ENCODE results near the gene TNNT1. TPM values are rescaled to one million over a fixed set of nuclear protein-coding genes. Genes with fewer than 3 reads are reported as not detected.

TNNT1 gene, protein sequence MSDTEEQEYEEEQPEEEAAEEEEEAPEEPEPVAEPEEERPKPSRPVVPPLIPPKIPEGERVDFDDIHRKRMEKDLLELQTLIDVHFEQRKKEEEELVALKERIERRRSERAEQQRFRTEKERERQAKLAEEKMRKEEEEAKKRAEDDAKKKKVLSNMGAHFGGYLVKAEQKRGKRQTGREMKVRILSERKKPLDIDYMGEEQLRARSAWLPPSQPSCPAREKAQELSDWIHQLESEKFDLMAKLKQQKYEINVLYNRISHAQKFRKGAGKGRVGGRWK
- 6.7 and 20.3 TPM in 2 replicates for total RNA-seq

DNA sequence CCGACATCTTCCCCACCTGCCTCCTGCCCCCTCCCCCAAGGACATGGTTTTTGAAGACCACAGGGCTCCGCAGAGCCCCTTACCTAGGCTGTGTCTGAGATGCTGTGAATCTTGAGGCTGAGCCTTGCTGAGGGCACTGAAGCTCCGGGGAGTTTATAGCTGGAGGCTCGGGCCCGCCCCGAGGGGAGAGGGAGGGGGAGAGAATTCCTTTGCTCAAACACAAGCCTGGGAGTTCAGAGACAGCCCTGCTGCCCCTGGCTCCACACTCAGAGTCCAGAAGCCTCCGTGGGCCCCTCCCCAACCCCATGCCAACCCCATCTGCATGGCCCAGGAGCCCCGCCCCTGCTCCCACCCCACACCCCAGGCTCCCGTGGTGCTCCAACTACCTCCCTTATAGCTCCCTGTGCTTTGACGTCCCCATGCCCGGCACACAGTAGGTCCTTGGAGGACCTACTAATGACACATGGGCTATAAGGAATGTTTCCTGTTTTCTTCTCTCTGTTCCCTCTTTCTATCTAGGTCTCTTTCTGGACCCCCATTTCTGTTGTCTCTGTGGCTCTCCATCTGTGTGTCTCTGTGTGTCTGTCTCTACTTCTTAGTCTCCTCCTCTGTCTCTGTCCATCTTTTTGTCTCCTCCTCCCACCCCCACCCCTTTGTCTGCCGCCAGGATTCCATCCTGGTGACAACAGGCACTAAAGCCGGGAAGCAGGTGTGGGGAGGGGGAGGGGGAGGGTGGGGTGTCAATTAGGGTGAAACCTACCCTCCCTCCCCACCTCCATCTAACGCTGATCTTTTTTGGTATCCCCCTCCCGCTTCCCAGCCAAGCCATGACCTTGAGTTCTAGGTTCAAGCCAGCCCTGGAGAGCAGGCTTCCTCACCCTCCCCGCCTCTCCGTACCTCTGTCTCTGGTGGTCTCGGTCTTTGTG is at the start of gene TNNT1:
TNNT1 (minus strand) TSS at position 129 of the 926 bp plus-strand sequence. CDS start 2,049 bp downstream, outside the sequence.

DNA sequence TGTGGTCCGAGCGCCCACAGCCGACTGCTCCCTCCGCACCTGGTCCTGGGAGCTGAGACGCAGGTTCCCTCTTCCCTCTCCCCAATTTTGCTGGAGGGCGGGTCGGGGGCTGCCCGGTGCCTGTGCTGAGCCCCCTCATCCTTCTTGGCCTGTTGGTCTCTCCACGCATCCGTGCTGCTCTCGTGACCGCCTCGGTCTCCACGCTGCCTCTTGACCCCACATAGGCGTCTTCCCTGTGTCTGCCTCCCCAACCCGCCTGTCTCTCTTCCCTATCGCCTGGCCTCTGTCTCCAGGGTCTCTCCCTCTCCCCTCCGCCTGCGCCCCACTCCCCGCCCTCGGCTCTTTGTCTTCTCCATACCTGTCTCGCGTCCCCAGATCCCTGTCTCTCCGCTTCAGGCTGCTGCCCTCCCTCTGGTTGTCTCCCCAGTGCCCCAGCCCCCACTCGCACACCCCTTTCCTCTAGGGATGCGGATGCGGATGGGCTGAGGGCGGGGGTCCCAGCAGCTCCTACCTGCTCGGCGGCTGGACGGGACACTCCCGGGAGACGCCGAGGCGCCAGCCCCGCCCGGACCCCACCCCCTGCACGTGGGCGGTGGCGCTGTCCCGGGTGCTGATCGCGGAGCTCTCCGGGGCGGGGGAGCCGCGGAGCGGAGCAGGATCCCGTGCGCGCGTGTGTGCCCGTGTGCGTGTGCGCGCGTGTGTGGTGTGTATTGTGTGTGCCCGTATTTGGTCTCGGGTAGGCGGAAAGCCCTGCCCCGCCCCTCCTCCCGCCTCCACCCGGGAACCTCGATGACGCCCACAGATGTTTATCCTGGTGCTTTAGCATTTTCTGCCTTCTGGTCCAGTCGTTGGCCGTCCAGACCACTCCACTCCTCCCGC is 30.8 kb upstream of the TNNT1 start, which contains the start of gene SYT5:
SYT5 (minus strand) TSS at position 684 of the 879 bp plus-strand sequence. CDS start 1,248 bp downstream, outside the sequence.

DNA sequence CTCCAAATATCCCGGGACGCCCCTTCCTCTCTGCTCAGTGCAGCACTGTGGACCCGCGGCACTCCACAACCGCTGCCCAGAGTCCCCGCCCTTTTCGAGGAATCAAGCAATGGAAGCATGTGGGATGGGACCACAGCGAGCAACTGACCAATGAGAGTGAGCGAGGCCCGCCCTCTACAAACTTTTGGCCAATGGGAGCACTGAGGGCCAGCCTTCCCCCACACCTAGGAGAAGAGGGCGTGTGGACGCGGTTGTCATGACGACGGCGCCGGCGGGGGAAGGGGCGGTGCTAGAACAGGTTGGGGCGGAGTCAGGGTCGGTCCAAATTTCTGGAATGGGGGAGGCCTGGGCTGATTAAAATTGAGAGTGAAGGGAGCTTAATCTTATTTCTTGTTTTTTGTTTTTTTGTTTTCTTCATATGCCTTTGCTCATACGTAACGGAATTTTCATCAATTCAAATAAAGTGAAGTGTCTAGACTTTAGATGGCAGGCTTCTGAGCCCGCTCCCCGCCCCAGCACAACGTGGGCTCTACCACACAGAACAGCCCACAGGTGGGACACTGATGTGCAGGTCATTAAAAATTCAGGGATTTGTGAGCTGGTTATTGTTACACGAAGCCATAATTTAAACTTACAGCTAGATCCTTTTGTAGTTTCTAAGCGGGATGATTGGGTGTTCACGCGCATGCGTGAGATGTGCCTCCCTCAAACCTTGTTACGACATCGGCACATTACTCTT is 17.7 kb upstream of the TNNT1 start, which contains the start of gene DNAAF3:
DNAAF3 (minus strand) TSS at position 84 of the 739 bp plus-strand sequence. CDS start 200 bp downstream, outside the sequence.

DNA sequence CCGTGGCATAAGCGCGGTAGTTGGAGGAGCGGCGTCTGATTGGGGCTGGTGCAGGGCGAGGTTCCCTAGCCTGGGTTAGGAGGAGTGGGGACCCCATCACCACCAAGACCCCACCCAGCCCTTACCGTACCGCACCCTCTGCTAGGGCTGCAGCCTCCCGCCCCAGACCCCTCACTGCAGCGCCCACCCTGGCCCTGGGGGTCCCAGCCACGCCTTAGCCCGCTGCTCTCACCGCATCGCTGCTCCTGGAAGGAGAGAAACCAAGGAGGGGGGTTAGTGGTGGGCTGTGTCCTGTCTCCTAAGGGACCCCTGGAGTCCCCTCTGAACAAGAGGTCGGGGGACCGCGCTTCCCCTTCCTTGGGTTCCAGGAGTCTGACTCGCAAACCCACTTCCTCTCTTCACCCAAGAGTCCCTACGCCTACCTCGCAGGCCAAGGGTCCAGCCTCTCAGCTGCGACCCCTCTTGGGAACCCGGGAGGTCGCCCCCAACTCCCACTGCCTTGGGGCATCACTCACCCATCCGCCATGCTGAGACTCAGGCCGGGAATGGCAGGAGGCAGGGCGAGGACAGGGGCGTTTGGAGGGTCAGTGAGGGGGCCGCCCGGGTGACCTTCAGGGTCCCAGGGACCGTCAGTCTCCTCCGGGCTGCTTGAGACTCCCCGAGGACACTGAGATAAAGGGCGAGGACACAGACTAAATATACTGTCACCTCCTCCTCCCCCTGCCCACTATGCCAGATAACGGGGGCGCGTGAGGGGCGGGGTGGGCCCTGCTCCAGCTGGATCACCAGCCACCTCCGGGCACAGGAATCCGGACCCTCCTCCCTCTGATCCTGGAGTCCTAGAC is 8.3 kb upstream of the TNNT1 start, which contains the start of gene TNNI3:
TNNI3 (minus strand) TSS at position 669 of the 845 bp plus-strand sequence; CDS start at position 526, 143 bp downstream.

DNA sequence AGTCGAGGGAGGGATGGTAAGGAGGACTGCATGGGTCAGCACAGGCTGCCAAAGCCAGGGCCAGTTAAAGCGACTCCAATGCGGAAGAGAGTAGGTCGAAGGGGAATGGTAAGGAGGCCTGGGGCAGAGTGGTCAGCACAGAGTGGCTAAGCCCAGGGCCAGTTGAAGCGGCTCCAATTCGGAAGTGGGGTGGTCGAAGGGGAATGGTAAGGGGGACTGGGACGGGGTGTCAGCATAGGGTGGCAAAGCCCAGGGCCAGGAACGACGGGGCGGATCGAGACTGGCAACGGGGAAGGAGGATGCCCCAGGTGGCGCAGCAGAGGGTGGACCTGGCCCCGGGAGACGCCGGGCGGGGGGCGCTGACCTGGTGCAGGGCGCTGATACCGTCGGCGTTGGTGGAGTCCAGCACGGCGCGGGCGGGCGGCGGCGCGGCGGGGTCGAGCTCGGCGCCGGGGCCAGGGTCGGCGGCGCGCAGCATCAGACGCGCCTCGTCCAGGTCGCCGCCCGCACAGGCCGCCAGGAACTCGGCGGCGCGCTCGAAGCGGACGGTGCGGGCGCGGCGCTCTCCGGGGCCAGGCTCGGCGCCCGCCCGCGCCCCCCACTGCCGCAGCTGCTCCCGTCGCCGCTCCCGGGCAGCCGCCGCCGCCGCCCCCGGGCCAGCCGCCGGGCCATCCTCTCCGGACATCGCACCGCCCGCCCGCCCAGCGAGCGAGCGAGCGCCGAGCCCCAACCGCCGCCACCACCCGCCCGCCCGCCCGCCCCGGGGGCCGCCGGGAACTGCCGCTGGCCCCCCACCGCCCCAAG is 31.9 kb downstream of the TNNT1 start, which contains the start of gene PPP1R12C:
PPP1R12C (minus strand) TSS at position 779 of the 804 bp plus-strand sequence; CDS start at position 685, 94 bp downstream.

Other genes starting within 250 kb of the TNNT1 start
- gene NCR1, start 243.1 kb downstream of the TNNT1 start, total RNA-seq = not detected in 2 replicates
- not detected in 2 replicates for gene NLRP7, start 201.7 kb downstream of the TNNT1 start, total RNA-seq
- gene NLRP2, start 182.8 kb downstream of the TNNT1 start, total RNA-seq = 1.9 TPM in 1 of 2 replicates, not detected in the other
- gene GP6, start 110.9 kb downstream of the TNNT1 start, total RNA-seq = not detected in 2 replicates
- gene RDH13, start 86.1 kb downstream of the TNNT1 start, total RNA-seq = 9.2 and 16.6 TPM in 2 replicates
- gene EPS8L1, start 73.3 kb downstream of the TNNT1 start, total RNA-seq = 0.64 and 6.5 TPM in 2 replicates
- 45.6 and 47.1 TPM in 2 replicates for gene PPP1R12C, start 31.6 kb downstream of the TNNT1 start, total RNA-seq
- gene TNNI3, start 8.5 kb upstream of the TNNT1 start, total RNA-seq = not detected in 2 replicates
- gene DNAAF3, start 17.4 kb upstream of the TNNT1 start, total RNA-seq = 1.0 TPM in 1 of 2 replicates, not detected in the other
- 0.08 and 0.26 TPM in 2 replicates for gene SYT5, start 31.1 kb upstream of the TNNT1 start, total RNA-seq
- gene PTPRH, start 60.3 kb upstream of the TNNT1 start, total RNA-seq = 3.9 and 6.6 TPM in 2 replicates
- gene TMEM86B, start 79.6 kb upstream of the TNNT1 start, total RNA-seq = 0.56 and 1.8 TPM in 2 replicates
- gene PPP6R1, start 109.8 kb upstream of the TNNT1 start, total RNA-seq = 34.1 and 42.2 TPM in 2 replicates
- 50.1 and 59.6 TPM in 2 replicates for gene HSPBP1, start 130.9 kb upstream of the TNNT1 start, total RNA-seq
- 6.3 and 16.0 TPM in 2 replicates for gene BRSK1, start 134.8 kb upstream of the TNNT1 start, total RNA-seq
- gene TMEM150B, start 176.1 kb upstream of the TNNT1 start, total RNA-seq = not detected in 2 replicates
- 5.8 and 29.9 TPM in 2 replicates for gene KMT5C, start 190.7 kb upstream of the TNNT1 start, total RNA-seq
- gene COX6B2, start 205.5 kb upstream of the TNNT1 start, total RNA-seq = 0.56 TPM in 1 of 2 replicates, not detected in the other
- not detected in 2 replicates for gene GARIN5B, start 214.1 kb upstream of the TNNT1 start, total RNA-seq
- 12.8 and 57.4 TPM in 2 replicates for gene IL11, start 221.3 kb upstream of the TNNT1 start, total RNA-seq
- gene TMEM190, start 227.6 kb upstream of the TNNT1 start, total RNA-seq = 0.72 TPM in 1 of 2 replicates, not detected in the other
- 0.39 TPM in 1 of 2 replicates, not detected in the other for gene TMEM238, start 235.1 kb upstream of the TNNT1 start, total RNA-seq
- gene RPL28, start 236.7 kb upstream of the TNNT1 start, total RNA-seq = 712 and 1,214 TPM in 2 replicates